Stimulated activated naive CD8-positive, alpha-beta T cell treated with anti-CD3 and anti-CD28 coated beads, Interleukin-15, amount 100 ng/mL, for 72 hours (primary cell): Measurements from ENCODE around the gene FAM83E.
"Not testable (repeated sequence)": the region's sequence is repeated elsewhere in the genome, so short reads cannot be mapped to it uniquely, and the experiment has no call there.

ENCODE experiments used
- ATAC-seq: fragments of 150-1000 bp; cut with Tn5 transposase; 2 replicates; pipeline ENCODE4 v1.10.0; 2021; ENCODE audit warnings: mild to moderate bottlenecking, moderate library complexity
- DNase-seq, 2 donors: peaks; one replicate each; pipeline ENCODE4 v3.0.0; 2021 to 2022
- H3K27ac Mint-ChIP-seq, 2 donors: one replicate each; pipeline ENCODE4 v1.8.0; 2022; ENCODE audit warnings: mild to moderate bottlenecking in 2 of 2, mixed read lengths in 2 of 2, moderate library complexity in 2 of 2
- H3K27me3 Mint-ChIP-seq: one replicate; pipeline ENCODE4 v1.8.0; 2022; ENCODE audit warnings: mixed read lengths
- H3K4me1 Mint-ChIP-seq: one replicate; pipeline ENCODE4 v1.8.0; 2022; ENCODE audit warnings: mild to moderate bottlenecking, mixed read lengths
- H3K4me3 Mint-ChIP-seq, 2 donors: one replicate each; pipeline ENCODE4 v1.8.0; 2022; ENCODE audit warnings: mild to moderate bottlenecking in 2 of 2, mixed read lengths in 2 of 2, moderate library complexity in 1 of 2
- H3K9me3 Mint-ChIP-seq, 2 donors: one replicate each; pipeline ENCODE4 v1.8.0; 2022; ENCODE audit warnings: mixed read lengths in 2 of 2

Gene FAM83E

GRCh38 chr19:48595171-48595570 lies 19.7 kb downstream of the FAM83E start:
- DNase-seq (no peak), ATAC-seq (no peak)
- peaks cover 18% of the 10 kb centered on the region for H3K4me1 Mint-ChIP-seq
- no peak overlapping the region for H3K4me3 Mint-ChIP-seq
- H3K27me3 Mint-ChIP-seq: no peaks in the 10 kb centered on the region
- no peak overlapping the region for H3K27ac Mint-ChIP-seq
- H3K9me3 Mint-ChIP-seq: no peaks in the 10 kb centered on the region

- no peak for DNase-seq
- peaks cover 29% of the 10 kb centered on the region for H3K4me1 Mint-ChIP-seq
- no peaks in the 10 kb centered on the region for H3K27me3 Mint-ChIP-seq
- no peak for ATAC-seq
- no peak overlapping the region for H3K4me3 Mint-ChIP-seq
- H3K9me3 Mint-ChIP-seq: no peaks in the 10 kb centered on the region
- H3K27ac Mint-ChIP-seq: no peak overlapping the region
Observed at GRCh38 chr19:48591021-48591420, 23.9 kb downstream of the FAM83E start.

- peaks cover 8% of the 10 kb centered on the region for H3K27me3 Mint-ChIP-seq
Observed at GRCh38 chr19:48588670-48589401, 26.0 kb downstream of the FAM83E start.

GRCh38 chr19:48587387-48587786 lies 27.5 kb downstream of the FAM83E start:
- Mint-ChIP-seq H3K27ac (no peak overlapping the region), H3K4me1 (peaks cover 25% of the 10 kb centered on the region), H3K27me3 (peaks cover 8% of the 10 kb centered on the region), H3K4me3 (no peak overlapping the region), H3K9me3 (no peaks in the 10 kb centered on the region)
- no peak for DNase-seq
- no peak for ATAC-seq

More at GRCh38 chr19:48588670-48589401, 26.0 kb downstream of the FAM83E start:
- H3K4me1 Mint-ChIP-seq: peaks cover 31% of the 10 kb centered on the region
- ATAC-seq (peak; percentile 86), DNase-seq (peak; percentile 84 to 87)
- H3K27ac Mint-ChIP-seq: no peak overlapping the region
- no peaks in the 10 kb centered on the region for H3K9me3 Mint-ChIP-seq
- peak overlapping the region; percentile 68 to 73 for H3K4me3 Mint-ChIP-seq

- H3K27me3 Mint-ChIP-seq: peaks cover 8% of the 10 kb centered on the region
- no peak overlapping the region for H3K27ac Mint-ChIP-seq
- no peaks in the 10 kb centered on the region for H3K9me3 Mint-ChIP-seq
- ATAC-seq (no peak), DNase-seq (no peak)
- H3K4me1 Mint-ChIP-seq: peaks cover 9% of the 10 kb centered on the region
- no peak overlapping the region for H3K4me3 Mint-ChIP-seq
Observed at GRCh38 chr19:48582168-48582567, 32.7 kb downstream of the FAM83E start.

GRCh38 chr19:48578891-48579290 lies 36.0 kb downstream of the FAM83E start:
- H3K4me3 Mint-ChIP-seq: no peak overlapping the region
- ATAC-seq (no peak), DNase-seq (no peak)
- H3K4me1 Mint-ChIP-seq: peaks cover 2% of the 10 kb centered on the region
- H3K27me3 Mint-ChIP-seq: peaks cover under 1% of the 10 kb centered on the region
- H3K27ac Mint-ChIP-seq: peak overlapping the region in 1 of 2 donors; percentile 27
- H3K9me3 Mint-ChIP-seq: no peaks in the 10 kb centered on the region

- H3K4me3 Mint-ChIP-seq, H3K27ac Mint-ChIP-seq, H3K27me3 Mint-ChIP-seq, H3K9me3 Mint-ChIP-seq, ATAC-seq, H3K4me1 Mint-ChIP-seq, DNase-seq: not testable (repeated sequence)
Observed at GRCh38 chr19:48577908-48578307, 37.0 kb downstream of the FAM83E start.

GRCh38 chr19:48575931-48576622 lies 38.8 kb downstream of the FAM83E start:
- Mint-ChIP-seq H3K27me3 (no peaks in the 10 kb centered on the region), H3K27ac (no peak overlapping the region), H3K4me1 (no peaks in the 10 kb centered on the region), H3K4me3 (no peak overlapping the region), H3K9me3 (no peaks in the 10 kb centered on the region)
- ATAC-seq (no peak), DNase-seq (no peak)

- no peak for ATAC-seq
- Mint-ChIP-seq H3K4me3 (no peak overlapping the region), H3K9me3 (no peaks in the 10 kb centered on the region), H3K27me3 (peaks cover 8% of the 10 kb centered on the region), H3K27ac (no peak overlapping the region), H3K4me1 (peaks cover 7% of the 10 kb centered on the region)
- DNase-seq: no peak
Observed at GRCh38 chr19:48573163-48573505, 41.7 kb downstream of the FAM83E start.

GRCh38 chr19:48571378-48572162 lies 43.3 kb downstream of the FAM83E start:
- DNase-seq (no peak), ATAC-seq (no peak)
- H3K9me3 Mint-ChIP-seq: no peaks in the 10 kb centered on the region
- H3K4me3 Mint-ChIP-seq: no peak overlapping the region
- H3K27ac Mint-ChIP-seq: no peak overlapping the region
- H3K27me3 Mint-ChIP-seq: peaks cover 24% of the 10 kb centered on the region
- H3K4me1 Mint-ChIP-seq: peaks cover 8% of the 10 kb centered on the region

- H3K4me1 Mint-ChIP-seq: peaks cover 8% of the 10 kb centered on the region
- DNase-seq: no peak
- H3K4me3 Mint-ChIP-seq: no peak overlapping the region
- no peak for ATAC-seq
- H3K27ac Mint-ChIP-seq: no peak overlapping the region
- H3K9me3 Mint-ChIP-seq: no peaks in the 10 kb centered on the region
- H3K27me3 Mint-ChIP-seq: peaks cover 24% of the 10 kb centered on the region
Observed at GRCh38 chr19:48569814-48570213, 45.1 kb downstream of the FAM83E start.

GRCh38 chr19:48568345-48568886 lies 46.5 kb downstream of the FAM83E start:
- Mint-ChIP-seq H3K27ac (no peak overlapping the region), H3K27me3 (peaks cover 24% of the 10 kb centered on the region), H3K4me1 (peaks cover 8% of the 10 kb centered on the region), H3K4me3 (no peak overlapping the region), H3K9me3 (no peaks in the 10 kb centered on the region)
- ATAC-seq: no peak
- no peak for DNase-seq

GRCh38 chr19:48565090-48565489 lies 49.8 kb downstream of the FAM83E start:
- DNase-seq: no peak
- Mint-ChIP-seq H3K4me1 (peaks cover 8% of the 10 kb centered on the region), H3K9me3 (no peaks in the 10 kb centered on the region), H3K27me3 (peaks cover 25% of the 10 kb centered on the region), H3K4me3 (no peak overlapping the region), H3K27ac (no peak overlapping the region)
- ATAC-seq: no peak
